Measurements from ENCODE around the gene USH1C.

GRCh38 chr11:17548444-17548843 is 4.2 kb upstream of the USH1C start:
- no peak for TF ChIP-seq CTCF (IDR thresholded peaks at IDR 0.05; ENCODE audit: low read depth, low read length)
- TF ChIP-seq EZH2phosphoT487 (IDR thresholded peaks at IDR 0.05; ENCODE audit: low read depth), result no peak

Data from OCI-LY3 (cell line).